ENCODE measurements around the gene EML5.

The EML5 gene

GRCh38 chr14:88818018-88818417 lies 25.3 kb upstream of the EML5 start:
- Mint-ChIP-seq H3K4me1 (no peaks in the 10 kb centered on the region), H3K9me3 (no peaks in the 10 kb centered on the region), H3K4me3 (no peak overlapping the region), H3K36me3 (ENCODE audit: low read depth) (no peaks in the 10 kb centered on the region), H3K27me3 (ENCODE audit: low read depth) (no peaks in the 10 kb centered on the region), H3K27ac (no peak overlapping the region)
- no peak for TF ChIP-seq CTCF (IDR thresholded peaks at IDR 0.05; ENCODE audit: unreplicated experiment in 3 of 3)

GRCh38 chr14:88815980-88816379 lies 23.2 kb upstream of the EML5 start:
- Mint-ChIP-seq H3K27me3 (ENCODE audit: low read depth) (no peaks in the 10 kb centered on the region), H3K4me3 (no peak overlapping the region), H3K27ac (no peak overlapping the region), H3K36me3 (ENCODE audit: low read depth) (no peaks in the 10 kb centered on the region), H3K4me1 (no peaks in the 10 kb centered on the region), H3K9me3 (no peaks in the 10 kb centered on the region)
- TF ChIP-seq CTCF (IDR thresholded peaks at IDR 0.05; ENCODE audit: unreplicated experiment in 3 of 3), result no peak

- no peaks in the 10 kb centered on the region for H3K27me3 Mint-ChIP-seq (ENCODE audit: low read depth)
- no peak for TF ChIP-seq CTCF (IDR thresholded peaks at IDR 0.05; ENCODE audit: unreplicated experiment in 3 of 3)
- no peak overlapping the region for H3K4me3 Mint-ChIP-seq
- H3K36me3 Mint-ChIP-seq (ENCODE audit: low read depth), result no peaks in the 10 kb centered on the region
- no peaks in the 10 kb centered on the region for H3K4me1 Mint-ChIP-seq
- no peak overlapping the region for H3K27ac Mint-ChIP-seq
- peaks cover 10% of the 10 kb centered on the region for H3K9me3 Mint-ChIP-seq
These were observed 15.6 kb upstream of the EML5 start for GRCh38 chr14:88808359-88808758.

GRCh38 chr14:88804477-88804876 lies 11.7 kb upstream of the EML5 start:
- Mint-ChIP-seq H3K36me3 (ENCODE audit: low read depth) (no peaks in the 10 kb centered on the region), H3K27me3 (ENCODE audit: low read depth) (no peaks in the 10 kb centered on the region), H3K4me3 (no peak overlapping the region), H3K9me3 (peaks cover 10% of the 10 kb centered on the region), H3K27ac (no peak overlapping the region), H3K4me1 (no peaks in the 10 kb centered on the region)
- TF ChIP-seq CTCF (IDR thresholded peaks at IDR 0.05; ENCODE audit: unreplicated experiment in 3 of 3), result no peak

GRCh38 chr14:88804035-88804434 lies 11.3 kb upstream of the EML5 start:
- Mint-ChIP-seq H3K9me3 (peaks cover 6% of the 10 kb centered on the region), H3K27ac (no peak overlapping the region), H3K27me3 (ENCODE audit: low read depth) (peaks cover 3% of the 10 kb centered on the region), H3K36me3 (ENCODE audit: low read depth) (no peaks in the 10 kb centered on the region), H3K4me3 (no peak overlapping the region), H3K4me1 (no peaks in the 10 kb centered on the region)
- TF ChIP-seq CTCF (IDR thresholded peaks at IDR 0.05; ENCODE audit: unreplicated experiment in 3 of 3), result no peak

GRCh38 chr14:88802596-88802995 lies 9.8 kb upstream of the EML5 start:
- no peaks in the 10 kb centered on the region for H3K4me1 Mint-ChIP-seq

More at GRCh38 chr14:88802596-88802995, 9.8 kb upstream of the EML5 start:
- Mint-ChIP-seq H3K27me3 (ENCODE audit: low read depth) (peaks cover 12% of the 10 kb centered on the region), H3K4me3 (no peak overlapping the region), H3K27ac (no peak overlapping the region), H3K9me3 (no peaks in the 10 kb centered on the region), H3K36me3 (ENCODE audit: low read depth) (no peaks in the 10 kb centered on the region)
- no peak for TF ChIP-seq CTCF (IDR thresholded peaks at IDR 0.05; ENCODE audit: unreplicated experiment in 3 of 3)

All from nephron (organoid).